Measurements from ENCODE around the gene THEM4. TPM values are rescaled to one million over a fixed set of nuclear protein-coding genes. Genes with fewer than 3 reads are reported as not detected.

THEM4 gene
- 8.8 and 10.7 TPM in 2 replicates for total RNA-seq

DNA sequence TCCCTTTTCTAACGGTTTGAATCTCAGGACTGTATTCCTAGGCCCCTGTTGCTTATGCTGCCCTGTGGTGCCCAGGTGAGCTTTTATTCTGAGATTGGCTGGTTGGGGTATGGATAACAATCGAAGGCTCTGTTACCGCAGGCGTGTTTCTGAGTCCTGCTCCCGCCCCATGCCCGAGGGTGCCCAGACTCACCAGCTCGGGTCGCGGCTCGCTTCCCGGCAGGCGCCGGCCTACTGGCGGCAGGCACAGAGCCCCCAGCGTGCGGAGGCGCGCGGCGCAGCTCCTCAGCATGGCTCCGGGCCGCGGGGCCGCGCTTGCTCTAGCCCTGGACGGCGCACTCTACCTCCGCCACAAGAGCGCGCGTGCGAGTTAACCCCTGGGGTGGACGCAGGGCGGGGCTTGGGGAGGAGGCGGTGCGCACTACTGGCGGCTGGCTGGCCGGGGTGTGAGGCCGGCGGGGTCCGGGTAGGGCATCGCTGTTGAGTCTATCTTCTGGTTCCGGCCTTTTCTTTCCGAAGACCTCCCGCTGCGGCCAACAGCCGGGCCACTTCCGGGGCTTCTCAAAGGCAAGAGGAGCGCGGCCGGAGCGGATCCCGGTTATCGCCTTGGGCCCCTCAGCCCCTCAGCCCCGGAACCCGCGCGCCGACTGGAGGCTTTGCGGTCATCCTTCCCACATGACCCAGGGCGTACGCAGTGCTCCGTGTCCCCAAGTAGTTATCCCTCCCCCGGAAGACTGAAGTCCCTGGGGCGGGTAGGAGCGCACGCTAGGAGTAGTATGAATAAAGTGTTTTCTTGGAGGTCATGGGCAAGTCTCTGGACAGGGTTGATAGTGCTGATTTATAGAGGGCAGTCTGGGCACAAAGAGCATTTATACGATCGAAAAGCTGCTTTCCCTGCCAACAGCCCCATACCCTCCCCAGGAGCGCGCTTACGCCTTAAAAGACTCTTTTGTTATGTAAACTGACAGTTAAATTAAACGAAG, at the start of gene THEM4:
Gene THEM4 (minus strand): TSS at position 345 of the 983 bp plus-strand sequence. CDS start 53 bp downstream, at position 292.

DNA sequence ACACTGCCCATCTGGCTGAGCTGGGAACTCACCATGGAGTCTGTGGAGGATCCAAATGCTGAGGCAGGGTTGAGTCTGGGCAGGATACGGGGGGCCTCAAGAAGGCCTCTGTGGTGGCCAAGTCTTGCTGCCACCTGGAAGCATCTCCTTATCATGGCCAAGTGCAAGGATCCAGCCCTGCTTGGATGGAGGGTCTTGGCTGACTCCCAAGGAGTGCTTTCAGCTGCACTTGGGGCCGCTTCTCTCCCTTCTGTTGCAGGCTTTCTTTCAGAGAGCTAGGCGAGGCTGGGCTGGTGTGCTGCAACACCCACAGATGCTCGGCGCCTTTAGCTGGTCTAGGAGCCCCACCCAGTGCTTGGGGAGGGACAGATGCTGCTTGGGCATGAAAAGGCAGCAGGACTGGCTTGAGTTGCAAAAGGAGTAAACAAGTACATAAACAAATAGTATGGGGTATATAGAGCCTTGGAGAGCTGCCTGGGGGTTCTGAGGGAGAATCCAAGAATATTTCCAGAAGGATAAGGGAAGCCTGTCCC, 55.8 kb downstream of the THEM4 start, which contains the start of gene THEM5:
Gene THEM5 (minus strand): TSS at position 302 of the 533 bp plus-strand sequence. CDS start 147 bp downstream, at position 155.

DNA sequence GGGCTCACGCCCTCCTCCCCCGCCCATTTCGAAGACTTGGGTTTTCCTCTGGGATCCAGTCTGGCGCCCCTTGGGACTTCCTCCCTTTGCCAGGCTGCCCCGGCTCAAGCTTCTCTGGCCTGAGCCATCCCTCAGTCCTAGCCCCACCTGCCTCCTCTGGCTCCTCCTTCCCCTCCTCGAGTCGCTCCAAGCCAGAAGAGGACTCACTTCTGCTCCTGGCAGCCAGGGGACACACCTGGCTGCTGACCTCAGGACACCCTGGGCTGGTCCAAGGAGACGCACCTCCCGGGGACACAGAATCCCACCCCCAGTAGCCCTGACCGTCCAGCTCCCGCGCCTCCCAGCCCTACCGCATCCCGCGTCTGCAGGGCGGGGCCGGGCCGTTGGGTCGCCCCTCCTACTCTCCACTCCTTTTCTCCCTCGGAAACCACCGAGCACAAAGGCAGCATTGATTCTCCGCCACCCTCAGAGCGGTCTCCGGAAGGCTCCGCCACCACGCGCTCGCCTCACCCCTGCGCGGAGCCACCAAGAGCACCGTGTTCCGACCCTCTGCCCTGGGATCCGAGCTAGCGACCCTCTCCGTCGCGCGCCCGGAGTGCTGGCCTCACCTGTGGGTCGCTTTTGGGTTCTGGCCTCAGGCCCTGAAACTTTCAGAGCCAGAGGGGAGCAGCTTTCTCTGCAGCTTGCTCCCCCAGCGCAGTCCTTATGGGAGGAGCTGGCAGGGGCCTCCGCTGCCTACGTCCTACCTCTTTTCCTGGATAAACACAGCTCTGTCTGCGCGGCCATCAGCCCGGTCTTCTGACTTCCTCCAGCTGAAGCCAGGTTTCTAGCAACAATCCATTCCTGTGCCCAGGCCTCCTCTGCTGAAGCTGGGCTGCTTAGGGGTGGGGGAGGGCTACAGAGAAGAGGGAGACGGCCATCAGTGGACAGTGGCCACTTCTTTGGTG, 69.6 kb downstream of the THEM4 start, which contains the start of gene C2CD4D:
Gene C2CD4D (minus strand): TSS at position 364 of the 947 bp plus-strand sequence. CDS start 831 bp downstream, outside the sequence.

DNA sequence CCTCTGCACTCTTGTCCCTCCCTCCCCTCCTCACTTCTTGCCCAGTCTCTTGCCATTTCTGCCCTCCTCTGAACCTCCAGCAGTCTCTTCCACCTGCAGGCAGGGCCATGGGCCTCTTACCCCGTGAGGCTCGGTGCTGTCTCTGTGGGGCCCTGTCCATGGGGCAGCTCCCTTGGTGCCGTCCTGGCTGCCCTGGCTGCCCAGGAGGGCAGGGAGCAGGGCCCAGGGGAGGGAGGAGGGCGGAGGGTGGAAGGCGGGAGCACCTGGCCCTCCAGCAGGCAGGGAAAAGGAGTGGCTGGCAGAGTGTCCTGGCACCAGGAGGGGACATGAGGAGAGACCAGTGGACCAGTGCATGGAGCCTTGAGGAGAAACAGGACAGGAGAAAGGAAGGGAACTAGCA, 77.7 kb downstream of the THEM4 start, which contains the start of gene RORC:
Gene RORC (minus strand): TSS at position 198 of the 400 bp plus-strand sequence. CDS start 38 bp downstream, at position 160.

Small RNA genes lying within 50 kb of the gene (small RNA-seq; reads per million reads assigned to genes)
- not detected for gene RF00019 (ENCODE audit: low replicate concordance)

Other genes starting within 250 kb of the THEM4 start
- not detected in 2 replicates for gene CELF3, start 192.7 kb downstream of the THEM4 start, total RNA-seq
- not detected in 2 replicates for gene RIIAD1, start 188.0 kb downstream of the THEM4 start, total RNA-seq
- 77.2 and 87.5 TPM in 2 replicates for gene MRPL9, start 146.0 kb downstream of the THEM4 start, total RNA-seq
- gene TDRKH, start 119.0 kb downstream of the THEM4 start, total RNA-seq: 1.0 and 1.5 TPM in 2 replicates
- gene LINGO4, start 104.1 kb downstream of the THEM4 start, total RNA-seq: not detected in 2 replicates
- not detected in 2 replicates for gene RORC, start 77.7 kb downstream of the THEM4 start, total RNA-seq
- gene C2CD4D, start 69.7 kb downstream of the THEM4 start, total RNA-seq: not detected in 2 replicates
- not detected in 2 replicates for gene THEM5, start 55.8 kb downstream of the THEM4 start, total RNA-seq
- 46.0 and 55.6 TPM in 2 replicates for gene S100A10, start 84.3 kb upstream of the THEM4 start, total RNA-seq
- 176 and 199 TPM in 2 replicates for gene S100A11, start 127.5 kb upstream of the THEM4 start, total RNA-seq
- gene TCHHL1, start 179.6 kb upstream of the THEM4 start, total RNA-seq: not detected in 2 replicates
- gene TCHH, start 205.9 kb upstream of the THEM4 start, total RNA-seq: under 0.01 and 0.14 TPM in 2 replicates
- not detected in 2 replicates for gene RPTN, start 249.7 kb upstream of the THEM4 start, total RNA-seq

Measured in placental pericyte (primary cell).